Right renal cortex interstitium (tissue), 3 donors: ENCODE measurements around the gene PTGES. TPM values are rescaled to one million over a fixed set of nuclear protein-coding genes. Genes with fewer than 3 reads are reported as not detected.

Experiments
- DNase-seq, 3 donors: peaks; one replicate each; pipeline ENCODE4 v3.0.0-alpha.2; 2013; ENCODE audit warnings: low read depth in 3 of 3, low spot score in 2 of 3
- polyA plus RNA-seq, 3 donors: library from polyadenylated mRNA; unstranded; fragments of 120-200 nt; gene quantifications; one replicate each; pipeline ENCODE4 v1.2.1, GENCODE V29; 2013; ENCODE audit not compliant: insufficient read length in 3 of 3

PTGES gene
- polyA plus RNA-seq, 3 donors, result 3.7 to 5.3 (median 5.1) TPM

DNA sequence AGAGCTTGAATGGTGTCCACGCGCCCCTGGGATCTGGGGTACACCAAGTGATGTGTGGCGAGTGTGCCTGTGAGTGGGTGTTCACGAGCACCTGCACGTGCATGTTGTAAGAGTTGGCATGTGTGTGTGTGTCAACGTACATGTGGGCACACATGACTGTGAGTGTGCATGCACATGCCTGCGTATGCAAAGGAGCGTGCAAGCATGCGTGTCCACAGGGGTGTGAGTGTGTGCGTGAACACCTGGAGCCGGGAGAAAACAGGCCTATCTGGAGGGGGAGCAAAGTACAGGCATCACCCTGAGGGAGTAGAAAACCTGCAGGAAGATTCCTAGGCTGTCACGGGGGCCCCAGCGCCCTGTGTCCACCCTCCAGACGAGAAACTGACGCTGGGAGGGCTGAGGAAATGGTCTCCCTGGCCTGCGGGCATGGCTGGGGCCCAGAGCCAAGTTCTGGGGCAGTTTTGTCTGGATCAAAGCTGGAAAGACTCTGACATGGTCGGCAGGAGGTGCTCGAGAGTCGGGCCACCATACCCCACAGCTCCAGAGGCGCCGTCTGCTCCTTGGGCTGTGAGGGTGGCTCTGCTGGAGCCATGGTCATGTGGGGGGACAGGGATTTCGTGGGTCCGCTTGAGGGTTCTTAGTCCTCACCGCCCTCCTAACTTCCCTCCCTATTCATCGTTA, 31.8 kb downstream of the PTGES start:
- no peak for DNase-seq

- DNase-seq, result no peak
Observed at GRCh38 chr9:129720181-129720864, 32.5 kb downstream of the PTGES start.

DNA sequence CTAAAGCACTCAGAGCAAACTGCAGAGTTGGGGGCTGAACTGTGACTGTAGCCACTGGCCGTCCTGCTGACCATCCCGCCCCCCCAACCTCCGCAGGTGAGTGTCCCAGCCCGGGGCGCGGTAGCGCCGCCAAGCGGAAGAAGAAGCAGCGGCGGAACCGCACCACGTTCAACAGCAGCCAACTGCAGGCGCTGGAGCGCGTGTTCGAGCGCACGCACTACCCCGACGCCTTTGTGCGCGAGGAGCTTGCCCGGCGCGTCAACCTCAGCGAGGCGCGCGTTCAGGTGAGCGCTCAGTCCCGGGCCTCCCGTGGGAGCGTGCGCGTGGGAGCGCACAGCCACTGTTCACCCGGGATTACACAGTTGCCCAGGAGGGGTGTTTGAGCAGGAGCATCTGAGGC, 33.7 kb downstream of the PTGES start:
- no peak for DNase-seq

- no peak for DNase-seq
Observed at GRCh38 chr9:129718647-129719046, 34.2 kb downstream of the PTGES start.

GRCh38 chr9:129717991-129718390, 34.9 kb downstream of the PTGES start:
- no peak for DNase-seq

DNA sequence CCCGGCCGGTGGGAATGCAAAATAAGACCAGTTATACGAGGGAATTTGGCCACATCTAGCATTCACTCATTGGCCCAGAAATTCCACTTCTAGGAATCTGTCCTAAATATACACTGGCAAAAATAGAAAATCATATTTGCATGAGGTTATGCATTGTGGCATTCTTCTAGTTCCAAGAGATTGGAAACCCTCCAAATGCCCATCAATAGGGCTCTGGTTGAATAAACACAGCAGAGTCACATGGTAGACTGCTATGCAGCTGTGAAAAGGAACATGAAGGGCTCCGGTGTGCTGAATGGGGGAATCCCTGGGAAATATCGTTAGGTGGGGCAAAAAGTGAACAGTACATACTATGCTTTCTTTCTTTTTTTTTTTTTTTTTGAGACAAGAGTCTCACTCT, 36.8 kb downstream of the PTGES start:
- DNase-seq, result no peak

DNA sequence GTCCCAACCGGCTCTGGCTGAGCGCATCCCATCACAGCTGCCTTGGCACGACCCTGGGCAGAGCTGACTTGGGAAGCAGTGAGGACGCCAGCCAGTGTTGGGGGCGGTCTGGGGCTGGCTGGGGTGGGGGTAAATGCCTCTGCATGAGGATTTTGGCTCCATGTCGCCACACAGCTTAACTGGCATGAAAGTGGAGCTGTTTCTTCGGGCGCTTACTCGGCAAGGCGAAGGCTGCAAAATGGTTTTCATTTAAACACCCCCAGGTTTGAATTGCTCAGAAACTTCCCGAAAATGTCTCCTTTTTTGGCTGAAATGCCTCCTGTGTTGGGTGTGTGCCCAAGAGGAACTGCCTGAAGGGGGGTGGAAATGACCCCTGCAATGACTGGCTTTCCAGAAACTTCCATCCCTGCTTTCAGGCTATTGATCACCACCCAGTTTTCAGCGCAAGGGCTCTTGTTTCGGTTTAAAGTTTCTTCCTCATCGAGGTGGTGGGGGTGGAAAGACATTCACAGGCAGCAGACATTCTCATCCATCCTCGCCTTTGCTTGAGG, 38.3 kb downstream of the PTGES start:
- no peak for DNase-seq

DNA sequence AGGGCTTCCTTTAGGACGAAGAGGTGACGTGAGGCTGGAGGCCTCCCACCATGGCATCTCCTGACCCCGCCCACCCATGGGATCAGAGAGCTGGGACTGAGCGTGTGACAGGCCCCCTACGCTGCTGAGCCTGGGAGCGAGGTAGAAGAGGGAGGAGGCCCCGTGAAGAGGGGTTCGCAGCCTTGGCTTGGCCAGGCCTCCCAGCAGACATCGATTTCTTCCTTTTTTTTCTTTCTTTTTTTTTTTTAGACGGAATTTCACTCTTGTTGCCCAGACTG, 39.5 kb downstream of the PTGES start:
- DNase-seq, result no peak

- no peak for DNase-seq
Observed at GRCh38 chr9:129712634-129713401, 40.0 kb downstream of the PTGES start.

- DNase-seq, result no peak
Observed at GRCh38 chr9:129710169-129710453, 42.7 kb downstream of the PTGES start.

DNA sequence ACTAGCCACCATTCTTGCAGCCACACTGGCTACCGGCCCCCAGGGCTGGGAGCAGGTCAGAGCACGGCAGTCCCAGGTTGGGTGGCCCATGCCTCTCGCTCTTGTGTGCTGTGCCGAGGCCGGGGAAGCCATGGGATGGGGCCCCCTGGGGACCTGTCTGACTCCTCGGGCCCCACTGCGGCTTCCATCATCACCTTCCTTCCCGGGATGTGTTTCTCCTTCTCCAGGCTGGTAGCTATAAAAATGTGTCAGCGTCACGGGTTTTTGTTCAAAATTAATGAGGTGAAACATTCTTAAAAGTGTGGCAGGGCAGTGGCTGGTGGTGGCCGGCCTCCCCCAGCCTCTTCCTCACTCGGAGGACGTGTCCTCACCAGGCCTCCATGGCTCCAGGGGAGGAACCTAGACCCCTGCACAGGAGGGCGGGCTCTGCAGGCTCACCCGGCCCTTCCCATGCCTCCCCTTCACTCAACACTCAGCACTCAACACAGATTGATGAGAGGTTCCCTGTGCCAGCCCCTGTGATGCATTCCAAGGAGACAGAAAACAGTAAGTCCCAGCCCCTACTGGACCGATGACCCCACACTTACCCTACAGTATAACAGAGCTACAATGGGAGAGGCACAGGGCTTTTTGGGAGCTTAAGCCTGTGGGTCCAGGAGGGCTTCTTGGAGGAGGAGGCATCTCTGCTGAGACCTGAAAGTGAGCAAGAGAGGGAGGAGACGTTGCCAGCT, 43.2 kb downstream of the PTGES start:
- DNase-seq, result no peak

- no peak for DNase-seq
Observed at GRCh38 chr9:129708793-129709192, 44.0 kb downstream of the PTGES start.

DNA sequence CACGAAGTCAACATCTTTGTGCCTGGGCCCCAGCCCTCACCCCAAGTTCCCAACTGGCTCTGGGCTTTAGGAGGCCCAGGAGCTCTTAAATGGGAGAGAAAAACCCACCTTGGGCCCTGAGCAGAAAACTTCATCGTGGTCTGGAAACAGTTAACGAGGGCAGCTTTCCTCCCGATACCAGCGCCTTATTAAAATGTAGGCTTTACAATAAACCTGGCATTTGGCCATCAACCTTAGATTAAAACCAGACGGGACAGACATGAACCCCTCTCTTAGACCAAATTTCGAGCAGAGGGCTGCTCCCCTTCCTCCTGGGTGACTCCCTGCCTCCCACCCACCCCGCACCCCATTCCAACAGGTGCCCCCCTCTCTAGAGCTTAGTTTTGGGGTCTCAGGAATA, 48.0 kb downstream of the PTGES start:
- DNase-seq, result no peak

GRCh38 chr9:129703667-129704355, 49.0 kb downstream of the PTGES start:
- no peak for DNase-seq

- no peak for DNase-seq
Observed at GRCh38 chr9:129702589-129703520, 50.0 kb downstream of the PTGES start.

DNA sequence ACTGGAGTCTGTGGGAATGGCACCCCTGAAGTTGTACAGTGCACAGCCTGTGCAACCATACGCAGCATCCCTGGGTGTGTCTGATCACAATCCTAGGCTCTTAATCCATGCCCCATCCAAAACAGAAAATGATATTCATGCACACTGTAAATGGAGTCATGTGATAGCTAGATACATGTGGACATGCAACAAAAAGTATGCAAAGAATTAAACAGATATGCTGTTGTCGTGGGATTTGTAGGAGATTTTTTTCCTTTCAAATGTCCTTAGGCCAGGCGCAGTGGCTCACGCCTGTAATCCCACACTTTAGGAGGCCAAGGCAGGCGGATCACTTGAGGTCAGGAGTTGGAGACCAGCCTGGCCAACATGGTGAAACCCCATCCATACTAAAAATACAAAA, 51.3 kb downstream of the PTGES start:
- no peak for DNase-seq

DNA sequence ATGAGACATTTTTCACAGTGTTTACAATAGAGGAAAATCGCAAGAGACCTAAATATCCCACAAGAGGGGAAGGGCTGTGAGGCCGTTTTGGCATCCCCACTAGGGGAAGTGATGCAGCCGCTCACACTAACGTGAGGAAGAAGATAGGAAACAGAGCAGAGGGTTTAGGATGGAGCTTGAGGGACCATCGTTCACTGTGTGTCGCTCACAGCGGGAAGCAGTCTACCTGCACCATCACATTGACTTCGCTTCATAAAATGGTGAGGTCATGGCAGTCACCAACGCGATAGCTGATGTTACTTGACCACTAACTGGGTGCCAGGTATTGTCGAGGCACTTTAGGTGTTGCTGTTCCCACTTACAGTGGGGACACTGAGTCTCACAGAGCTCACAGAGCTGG, 51.8 kb downstream of the PTGES start:
- DNase-seq, result no peak

- DNase-seq, result no peak
Observed at GRCh38 chr9:129698254-129698757, 54.5 kb downstream of the PTGES start.

- no peak for DNase-seq
Observed at GRCh38 chr9:129697656-129698253, 55.1 kb downstream of the PTGES start.
